Kidney epithelial cell (primary cell): ENCODE measurements around the gene KIAA1958. TPM values are rescaled to one million over a fixed set of nuclear protein-coding genes. Genes with fewer than 3 reads are reported as not detected.

Source experiments
- DNase-seq: peaks from one replicate; pipeline ENCODE4 v3.0.0-alpha.2; 2010; ENCODE audit warnings: low read depth
- H3K27me3 ChIP-seq: 2 replicates; pipeline ENCODE4 v1.6.0; 2011; ENCODE audit warnings: low read length; ENCODE audit not compliant: control insufficient read depth, insufficient read depth
- H3K36me3 ChIP-seq: 2 replicates; pipeline ENCODE4 v1.5.1; 2011; ENCODE audit warnings: low read length; ENCODE audit not compliant: control insufficient read depth, insufficient read depth
- H3K4me3 ChIP-seq: 2 replicates; pipeline ENCODE4 v1.5.1; 2011; ENCODE audit warnings: low read depth, mild to moderate bottlenecking, control low read depth, low read length
- CTCF ChIP-seq: IDR thresholded peaks from 2 replicates; pipeline ENCODE4 v1.5.1; 2011; ENCODE audit warnings: mild to moderate bottlenecking, moderate library complexity, low read length, control low read depth, inconsistent platforms; ENCODE audit not compliant: insufficient read depth, poor library complexity, severe bottlenecking
- total RNA-seq: library from RNA; depleted of rRNA; stranded (reverse); fragments of >200 nt; gene quantifications from 2 replicates; pipeline ENCODE4 v1.2.3, GENCODE V29; 2015

KIAA1958 gene
- total RNA-seq, 1 donor from 2014 or later: 7.5 TPM

GRCh38 chr9:112703304-112703703, 216.7 kb downstream of the KIAA1958 start:
- Histone ChIP-seq H3K36me3 (no peaks in the 10 kb centered on the region), H3K4me3 (no peak overlapping the region), H3K27me3 (no peaks in the 10 kb centered on the region)
- no peak for DNase-seq
- TF ChIP-seq CTCF: no peak

- DNase-seq: no peak
Observed at GRCh38 chr9:112705768-112706427, 219.3 kb downstream of the KIAA1958 start.

GRCh38 chr9:112711050-112711689, 224.5 kb downstream of the KIAA1958 start:
- Histone ChIP-seq H3K4me3 (no peak overlapping the region), H3K36me3 (no peaks in the 10 kb centered on the region), H3K27me3 (no peaks in the 10 kb centered on the region)
- no peak for DNase-seq
- TF ChIP-seq CTCF: peak; percentile 75

More at GRCh38 chr9:112705768-112706427, 219.3 kb downstream of the KIAA1958 start:
- peak; percentile 56 for TF ChIP-seq CTCF
- H3K27me3 ChIP-seq: no peaks in the 10 kb centered on the region
- no peak overlapping the region for H3K4me3 ChIP-seq
- no peaks in the 10 kb centered on the region for H3K36me3 ChIP-seq

GRCh38 chr9:112712678-112713077, 226.1 kb downstream of the KIAA1958 start:
- Histone ChIP-seq H3K36me3 (no peaks in the 10 kb centered on the region), H3K27me3 (no peaks in the 10 kb centered on the region), H3K4me3 (no peak overlapping the region)
- TF ChIP-seq CTCF: no peak
- no peak for DNase-seq

- peak; percentile 80 for DNase-seq
- Histone ChIP-seq H3K27me3 (no peaks in the 10 kb centered on the region), H3K4me3 (peak within 1 kb of the TSS; percentile 68), H3K36me3 (no peaks in the 10 kb centered on the region)
- TF ChIP-seq CTCF: no peak
Observed at GRCh38 chr9:112717661-112718331, 231.2 kb downstream of the KIAA1958 start, which contains the start of gene INIP. Gene INIP (minus strand): TSS chr9:112718117. CDS start chr9:112716485, 1,632 bp downstream.

Other genes with a start within 250 kb of the KIAA1958 start
- 79.8 and 86.0 TPM in 2 replicates for gene PTBP3, start 153.2 kb upstream of the KIAA1958 start, total RNA-seq
- gene HSDL2, start 106.7 kb upstream of the KIAA1958 start, total RNA-seq: 11.2 and 15.2 TPM in 2 replicates
- gene INIP, start 231.3 kb downstream of the KIAA1958 start, total RNA-seq: 24.5 and 25.0 TPM in 2 replicates